Caki2 (cell line): Measurements from ENCODE around the gene CELA1. TPM values are rescaled to one million over a fixed set of nuclear protein-coding genes. Genes with fewer than 3 reads are reported as not detected.
"Not testable (repeated sequence)": the region's sequence is repeated elsewhere in the genome, so short reads cannot be mapped to it uniquely, and the experiment has no call there.

ENCODE experiments used
- DNase-seq: peaks from one replicate; pipeline ENCODE4 v3.0.0-alpha.2; 2015; ENCODE audit warnings: low read depth
- in situ Hi-C: cut with HindIII; loops from 2 replicates; pipeline ENCODE4 v1.10.0; 2016; ENCODE audit warnings: low sequenced_read_pairs, low pct_unique_long_range_greater_than_20kb, mixed read lengths
- total RNA-seq: library from RNA; depleted of rRNA; stranded (reverse); fragments of >200 nt; shearing (Covaris generic); gene quantifications from 2 replicates; pipeline ENCODE4 v1.2.3, GENCODE V29; 2014; ENCODE audit warnings: low replicate concordance; rRNA removed

CELA1 gene
- total RNA-seq, 1 experiment from 2014 or later = not detected

- in situ Hi-C loops, DNase-seq: not testable (repeated sequence)
Observed at GRCh38 chr12:51291603-51292513, 54.6 kb downstream of the CELA1 start.

- DNase-seq = no peak
- in situ Hi-C loops = no loop called here
Observed at GRCh38 chr12:51285843-51286242, 60.6 kb downstream of the CELA1 start.

GRCh38 chr12:51281202-51281924 lies 65.1 kb downstream of the CELA1 start:
- in situ Hi-C loops = no loop called here
- no peak for DNase-seq

Other genes starting within 250 kb of the CELA1 start
- gene TFCP2, start 173.5 kb downstream of the CELA1 start, total RNA-seq = 24.0 and 26.0 TPM in 2 replicates
- gene POU6F1, start 128.6 kb downstream of the CELA1 start, total RNA-seq = 1.6 and 4.4 TPM in 2 replicates
- 233 and 309 TPM in 2 replicates for gene DAZAP2, start 107.9 kb downstream of the CELA1 start, total RNA-seq
- gene SMAGP, start 76.3 kb downstream of the CELA1 start, total RNA-seq = 0.43 and 2.0 TPM in 2 replicates
- not detected in 2 replicates for gene BIN2, start 22.5 kb downstream of the CELA1 start, total RNA-seq
- not detected in 2 replicates for gene GALNT6, start 44.7 kb upstream of the CELA1 start, total RNA-seq
- 8.0 and 16.3 TPM in 2 replicates for gene SLC4A8, start 78.2 kb upstream of the CELA1 start, total RNA-seq
- 0.30 TPM in 1 of 2 replicates, not detected in the other for gene SCN8A, start 244.6 kb upstream of the CELA1 start, total RNA-seq